ENCODE results near the gene C6orf118. TPM values are rescaled to one million over a fixed set of nuclear protein-coding genes. Genes with fewer than 3 reads are reported as not detected.

C6orf118 gene
- total RNA-seq, 1 experiment from 2014 or later = not detected

DNA sequence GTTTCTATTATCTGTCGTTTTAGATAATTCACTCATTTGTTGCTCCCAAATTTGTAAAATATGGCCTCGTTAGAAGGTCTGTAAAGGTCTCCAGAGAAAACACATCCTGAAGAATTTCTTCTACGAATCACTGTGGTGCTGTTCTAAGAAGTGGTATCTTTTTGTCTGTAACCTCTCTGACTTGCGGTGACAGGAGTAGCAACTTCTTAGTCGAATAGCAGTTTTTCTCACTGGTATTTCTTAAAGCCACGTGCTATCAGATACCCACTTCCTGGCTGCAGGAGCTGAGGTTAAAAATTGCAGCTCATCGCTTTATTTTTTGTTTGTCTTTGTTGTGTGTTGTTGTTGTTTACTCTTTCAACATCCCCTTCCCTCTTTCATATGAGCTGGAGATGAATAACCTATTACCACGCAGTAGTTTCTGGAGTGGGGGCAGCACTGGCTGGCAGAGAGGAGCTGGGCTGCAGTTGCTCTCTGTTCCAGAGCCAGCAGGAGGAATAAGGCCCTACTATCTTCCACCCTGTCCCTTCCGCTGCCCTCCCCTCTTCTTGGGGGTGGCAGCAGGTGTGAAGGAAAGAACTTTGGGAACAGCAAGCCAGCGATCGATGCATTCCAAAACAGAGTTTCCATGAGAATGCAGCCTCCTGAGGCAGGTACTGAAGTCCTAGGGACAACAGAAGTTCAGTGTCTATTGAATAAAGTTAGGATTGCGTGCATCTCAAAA, 64.7 kb downstream of the C6orf118 start:
- no peak for DNase-seq (ENCODE audit: low spot score)

DNA sequence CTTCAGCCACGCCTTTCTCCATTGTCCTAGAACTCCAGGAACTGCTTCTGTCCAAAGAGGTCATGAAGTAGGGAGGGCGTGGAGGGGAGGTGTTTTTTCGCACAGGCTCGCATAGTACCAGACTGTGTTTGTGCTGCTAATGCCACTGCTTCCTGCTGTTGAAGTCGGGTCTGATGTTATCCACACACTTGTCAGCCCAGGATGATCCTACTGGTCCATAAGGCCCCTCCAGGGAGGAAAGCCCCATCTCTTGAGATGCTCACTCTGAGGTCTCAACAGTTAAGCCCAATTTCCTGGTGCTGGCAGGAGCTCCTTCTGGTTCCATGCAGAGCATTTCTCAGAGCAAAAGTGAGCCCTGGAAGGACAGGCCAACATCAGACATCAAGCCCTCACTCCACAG, 65.6 kb downstream of the C6orf118 start:
- no peak for DNase-seq (ENCODE audit: low spot score)

DNA sequence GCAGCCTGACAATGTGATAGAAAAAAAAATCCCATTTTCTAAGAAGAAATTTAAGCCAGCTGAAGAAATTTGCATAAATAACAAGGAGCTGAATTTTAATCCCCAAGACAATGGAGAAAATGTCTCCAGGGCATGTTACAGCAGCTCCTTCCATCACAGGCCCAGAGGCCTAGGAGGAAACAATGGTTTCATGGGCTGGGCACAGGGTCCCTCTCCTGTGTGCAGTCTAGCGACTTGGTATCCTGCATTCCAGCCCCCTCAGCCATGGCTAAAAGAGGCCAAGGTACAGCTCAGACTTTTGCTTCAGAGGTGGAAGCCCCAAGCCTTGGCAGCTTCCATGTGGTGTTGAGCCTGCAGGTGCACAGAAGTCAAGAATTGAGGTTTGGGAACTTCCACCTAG, 73.1 kb downstream of the C6orf118 start:
- no peak for DNase-seq (ENCODE audit: low spot score)

DNA sequence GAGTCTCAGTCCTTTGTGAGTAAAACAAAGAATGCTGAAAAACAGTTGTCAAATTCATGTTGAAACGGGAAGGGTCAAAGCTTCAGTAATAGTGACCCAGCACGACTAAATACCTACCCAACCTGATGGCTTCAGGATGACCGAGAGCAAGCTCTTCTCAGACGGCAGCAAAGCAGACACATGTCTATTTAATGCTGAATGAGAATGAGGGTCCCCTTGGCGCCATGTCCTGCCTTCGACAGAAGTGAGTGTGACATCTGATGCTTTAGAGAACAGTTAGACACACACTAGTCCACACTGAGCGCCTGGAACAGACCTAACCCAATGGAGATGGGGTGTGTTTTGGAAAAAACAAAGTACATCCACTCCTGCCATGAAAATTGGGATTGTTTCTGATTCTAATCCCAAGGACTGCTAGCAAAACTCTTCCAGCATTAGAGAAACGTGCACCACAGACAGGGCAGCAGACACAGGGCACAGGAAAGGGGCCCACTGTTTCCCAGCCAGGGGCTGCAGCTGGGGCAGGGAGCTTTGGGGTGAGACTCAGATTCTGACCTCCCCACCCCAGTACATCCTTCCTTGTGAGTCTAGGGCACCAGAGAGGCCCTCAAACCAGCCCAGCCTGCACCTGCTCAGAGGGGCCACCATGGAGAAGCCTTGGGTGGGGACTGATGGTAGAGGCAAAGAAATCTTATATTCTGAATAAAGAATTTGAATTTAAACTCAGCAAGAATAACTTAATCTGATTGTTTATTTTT, 76.5 kb downstream of the C6orf118 start:
- no peak for DNase-seq (ENCODE audit: low spot score)

DNA sequence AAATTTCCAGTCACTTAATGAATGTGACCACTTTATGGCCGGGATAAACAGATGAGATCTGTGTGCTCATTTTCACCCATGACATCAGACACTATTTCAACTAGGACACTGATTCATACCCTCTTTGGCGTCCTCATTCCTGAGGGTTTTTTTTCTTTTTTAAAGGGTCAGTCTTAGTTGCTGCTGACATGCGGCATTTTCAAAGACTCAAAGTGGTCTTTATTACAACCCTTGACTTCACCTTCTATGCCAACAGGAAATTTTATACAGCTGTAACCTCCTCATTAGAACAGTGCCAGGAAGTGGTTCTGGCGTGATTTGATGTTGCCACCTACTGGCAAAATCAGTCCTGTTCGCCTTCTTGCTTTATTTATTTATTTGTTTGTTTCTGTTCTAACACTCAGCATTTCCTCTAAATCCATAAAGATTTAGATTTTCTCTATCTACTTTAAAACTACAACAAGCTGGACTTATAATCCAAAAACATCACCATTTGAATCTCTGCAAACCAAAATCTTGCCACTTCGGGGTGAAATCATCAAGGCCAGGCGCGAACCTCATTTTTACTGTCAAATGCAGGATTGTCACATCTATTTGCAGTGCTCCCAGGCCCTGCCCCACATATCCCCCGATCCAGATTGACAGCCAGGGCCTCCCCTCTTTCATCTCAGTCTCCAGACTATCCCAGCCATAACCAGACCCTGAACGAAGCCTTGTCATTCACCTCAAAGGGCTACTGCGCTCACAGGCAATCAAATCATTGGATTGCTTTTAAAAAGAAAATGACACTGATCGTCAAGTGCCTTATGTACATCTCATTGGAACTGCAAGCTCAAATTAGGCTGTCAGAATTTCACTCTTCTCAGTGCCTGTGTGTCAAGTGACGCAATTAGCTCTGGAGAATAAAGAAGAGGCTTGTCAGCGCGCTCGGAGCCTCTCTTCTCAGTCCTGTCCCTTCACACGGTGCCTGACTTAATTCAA, 77.5 kb downstream of the C6orf118 start:
- DNase-seq (ENCODE audit: low spot score) = peak; percentile 58

DNA sequence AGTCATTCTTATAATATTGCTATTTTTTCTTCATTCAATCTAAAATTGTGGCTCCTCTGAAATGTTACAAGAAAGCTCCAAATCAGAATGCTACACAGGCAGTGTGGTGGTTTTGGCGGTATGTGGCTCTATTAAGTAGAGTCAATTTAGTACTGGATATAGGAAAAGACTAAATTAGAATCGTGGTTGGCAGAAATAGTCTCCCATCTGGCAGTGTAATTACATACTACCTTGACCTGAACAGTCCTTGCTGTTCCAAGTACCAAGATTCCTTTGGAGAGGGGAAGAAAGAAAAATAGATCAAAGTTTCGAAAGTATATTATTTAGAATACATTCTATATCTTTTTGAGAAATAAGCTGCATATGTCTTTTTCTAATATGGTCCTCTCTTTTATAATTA, 78.2 kb downstream of the C6orf118 start:
- no peak for DNase-seq (ENCODE audit: low spot score)

All from H4 (cell line).